ENCODE measurements around the gene SGK1.

SGK1 gene

GRCh38 chr6:134317471-134318131, at the start of gene SGK1:
Gene SGK1, minus strand, starts transcription at chr6:134318112. Its CDS starts 652 bp downstream, at chr6:134317460.
- DNase-seq: peak; percentile 16

- no peak for DNase-seq
Measured at GRCh38 chr6:134363323-134364039, 45.6 kb upstream of the SGK1 start.

- DNase-seq: no peak
Measured at GRCh38 chr6:134361011-134361410, 43.1 kb upstream of the SGK1 start.

GRCh38 chr6:134359302-134359701, 41.4 kb upstream of the SGK1 start:
- DNase-seq: no peak

- DNase-seq: no peak
Measured at GRCh38 chr6:134358320-134358719, 40.4 kb upstream of the SGK1 start.

GRCh38 chr6:134357022-134357487, 39.1 kb upstream of the SGK1 start:
- no peak for DNase-seq

GRCh38 chr6:134356405-134356804, 38.5 kb upstream of the SGK1 start:
- DNase-seq: no peak

- DNase-seq: no peak
Measured at GRCh38 chr6:134352786-134353480, 35.0 kb upstream of the SGK1 start.

GRCh38 chr6:134351615-134352474, 33.9 kb upstream of the SGK1 start:
- DNase-seq: no peak

- no peak for DNase-seq
Measured at GRCh38 chr6:134347885-134348805, 30.2 kb upstream of the SGK1 start.

- no peak for DNase-seq
Measured at GRCh38 chr6:134346932-134347545, 29.1 kb upstream of the SGK1 start.

GRCh38 chr6:134345789-134346188, 27.9 kb upstream of the SGK1 start:
- no peak for DNase-seq

- no peak for DNase-seq
Measured at GRCh38 chr6:134343066-134343465, 25.2 kb upstream of the SGK1 start.

GRCh38 chr6:134341999-134342567, 24.2 kb upstream of the SGK1 start:
- DNase-seq: no peak

- no peak for DNase-seq
Measured at GRCh38 chr6:134340179-134340975, 22.5 kb upstream of the SGK1 start.

GRCh38 chr6:134339216-134339615, 21.3 kb upstream of the SGK1 start:
- no peak for DNase-seq

GRCh38 chr6:134331256-134331655, 13.3 kb upstream of the SGK1 start:
- DNase-seq: no peak

- no peak for DNase-seq
Measured at GRCh38 chr6:134330555-134330954, 12.6 kb upstream of the SGK1 start.

- DNase-seq: no peak
Measured at GRCh38 chr6:134328792-134329191, 10.9 kb upstream of the SGK1 start.

GRCh38 chr6:134328138-134328537, 10.2 kb upstream of the SGK1 start:
- no peak for DNase-seq

Data from CD4-positive, alpha-beta T cell treated with Interleukin-17A for 1 hour (primary cell).